RCC 7860 (cell line): ENCODE measurements around the gene SPG11.
"Not testable (repeated sequence)": the region's sequence is repeated elsewhere in the genome, so short reads cannot be mapped to it uniquely, and the experiment has no call there.

Experiments
- DNase-seq: peaks from one replicate; pipeline ENCODE4 v3.0.0-alpha.2; 2015; ENCODE audit warnings: low spot score
- FAIRE-seq: peaks from 2 replicates; lab custom pipeline; 2012; peaks lifted over from hg19 to GRCh38; lab: Jason Lieb, UNC

SPG11 gene

GRCh38 chr15:44636976-44637375 is 26.5 kb downstream of the SPG11 start:
- DNase-seq (no peak), FAIRE-seq (no peak)

- FAIRE-seq (no peak), DNase-seq (no peak)
These were observed 29.9 kb downstream of the SPG11 start for GRCh38 chr15:44633603-44634002.

- DNase-seq, FAIRE-seq: not testable (repeated sequence)
These were observed 38.2 kb downstream of the SPG11 start for GRCh38 chr15:44625286-44625685.

GRCh38 chr15:44623178-44623577 is 40.3 kb downstream of the SPG11 start:
- no peak for DNase-seq
- FAIRE-seq, result no peak

- DNase-seq, result no peak
- no peak for FAIRE-seq
These were observed 43.4 kb downstream of the SPG11 start for GRCh38 chr15:44620081-44620480.

GRCh38 chr15:44616974-44617373 is 46.5 kb downstream of the SPG11 start:
- no peak for FAIRE-seq
- DNase-seq, result no peak

GRCh38 chr15:44606740-44607139 is 56.7 kb downstream of the SPG11 start:
- FAIRE-seq (no peak), DNase-seq (no peak)

- DNase-seq (no peak), FAIRE-seq (no peak)
These were observed 60.3 kb downstream of the SPG11 start for GRCh38 chr15:44603126-44603525.

GRCh38 chr15:44598892-44599291 is 64.6 kb downstream of the SPG11 start:
- DNase-seq, result no peak
- no peak for FAIRE-seq

GRCh38 chr15:44598066-44598465 is 65.4 kb downstream of the SPG11 start:
- FAIRE-seq, result no peak
- no peak for DNase-seq

GRCh38 chr15:44596511-44597010 is 66.9 kb downstream of the SPG11 start:
- DNase-seq, result no peak
- no peak for FAIRE-seq

GRCh38 chr15:44595656-44596510 is 67.6 kb downstream of the SPG11 start:
- FAIRE-seq (no peak), DNase-seq (no peak)

- FAIRE-seq (no peak), DNase-seq (no peak)
These were observed 68.2 kb downstream of the SPG11 start for GRCh38 chr15:44595246-44595645.

- no peak for FAIRE-seq
- DNase-seq, result no peak
These were observed 70.3 kb downstream of the SPG11 start for GRCh38 chr15:44593042-44593736.

- FAIRE-seq (no peak), DNase-seq (no peak)
These were observed 72.1 kb downstream of the SPG11 start for GRCh38 chr15:44591326-44591725.

GRCh38 chr15:44588541-44588940 is 74.9 kb downstream of the SPG11 start:
- DNase-seq (no peak), FAIRE-seq (no peak)

- no peak for DNase-seq
- FAIRE-seq, result no peak
These were observed 77.8 kb downstream of the SPG11 start for GRCh38 chr15:44585633-44586032.

GRCh38 chr15:44584162-44584749 is 79.2 kb downstream of the SPG11 start:
- no peak for FAIRE-seq
- DNase-seq, result peak; percentile 24

- no peak for FAIRE-seq
- no peak for DNase-seq
These were observed 83.4 kb downstream of the SPG11 start for GRCh38 chr15:44580105-44580504.

GRCh38 chr15:44574734-44575133 is 88.7 kb downstream of the SPG11 start:
- FAIRE-seq, result no peak
- DNase-seq, result no peak

GRCh38 chr15:44573386-44573785 is 90.1 kb downstream of the SPG11 start:
- no peak for DNase-seq
- FAIRE-seq, result no peak

- no peak for FAIRE-seq
These were observed 93.1 kb downstream of the SPG11 start for GRCh38 chr15:44570361-44570760.

More at GRCh38 chr15:44570361-44570760, 93.1 kb downstream of the SPG11 start:
- DNase-seq, result no peak
